ENCODE data around the gene SORCS1. TPM values are rescaled to one million over a fixed set of nuclear protein-coding genes. Genes with fewer than 3 reads are reported as not detected.

Gene SORCS1
- polyA plus RNA-seq, 1 experiment = 0.02 TPM

DNA sequence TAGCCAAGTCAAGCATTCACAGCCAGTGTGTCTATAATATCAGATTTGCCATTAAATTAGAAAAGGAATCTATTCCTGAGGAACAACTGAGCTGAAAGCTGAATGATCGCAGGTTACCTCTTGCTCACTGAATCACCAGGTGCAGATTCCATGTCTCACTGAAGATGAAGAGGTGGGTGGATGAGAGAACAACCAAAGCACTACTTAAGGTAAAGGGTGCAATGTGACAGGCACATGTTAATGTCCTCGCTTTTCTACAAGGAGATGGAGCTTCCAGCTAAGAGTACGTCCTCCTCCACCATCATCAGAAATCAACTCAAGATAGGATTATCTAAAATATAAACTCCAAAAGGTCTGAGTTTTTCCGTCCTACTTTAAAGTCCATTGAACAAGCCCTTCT, 4.6 kb downstream of the SORCS1 start:
- H3K27me3 ChIP-seq (ENCODE audit: control insufficient read depth, insufficient read depth, low read length) = no peaks in the 10 kb centered on the region
- no peak for TF ChIP-seq CTCF (IDR thresholded peaks at IDR 0.05; ENCODE audit: low read depth, low read length)
- ChIA-PET POLR2A (no interaction called here), CTCF (no interaction called here)
- no peak overlapping the region for H3K4me3 ChIP-seq (ENCODE audit: low read depth, low read length)
- H3K27ac ChIP-seq (ENCODE audit: low read depth, low read length) = no peak overlapping the region
- no peak for DNase-seq (ENCODE audit: low read depth, low spot score)
- peaks cover 14% of the 10 kb centered on the region for H3K9me3 ChIP-seq (ENCODE audit: control insufficient read depth, insufficient read depth, low read length)

DNA sequence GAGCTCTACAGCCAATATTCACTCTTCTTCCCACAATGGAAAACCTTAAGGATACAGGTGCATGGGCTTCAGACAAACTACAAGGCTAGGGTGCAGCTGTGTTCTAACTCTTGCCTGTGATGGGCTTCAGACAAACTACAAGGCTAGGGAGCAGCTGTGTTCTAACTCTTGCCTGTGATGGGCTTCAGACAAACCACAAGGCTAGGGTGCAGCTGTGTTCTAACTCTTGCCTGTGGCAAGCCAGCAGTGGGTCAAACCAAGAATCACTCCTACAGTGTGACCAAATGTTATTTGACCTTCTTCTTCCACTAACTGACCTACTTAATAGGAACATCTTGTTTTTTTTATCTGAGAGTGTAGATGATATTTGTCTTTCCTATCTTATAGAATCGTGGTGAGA, 7.4 kb downstream of the SORCS1 start:
- TF ChIP-seq CTCF (IDR thresholded peaks at IDR 0.05; ENCODE audit: low read depth, low read length) = no peak
- Histone ChIP-seq H3K27ac (ENCODE audit: low read depth, low read length) (no peak overlapping the region), H3K27me3 (ENCODE audit: control insufficient read depth, insufficient read depth, low read length) (no peaks in the 10 kb centered on the region), H3K9me3 (ENCODE audit: control insufficient read depth, insufficient read depth, low read length) (peaks cover 8% of the 10 kb centered on the region; the same call in 1 of the 2 replicates), H3K4me3 (ENCODE audit: low read depth, low read length) (no peak overlapping the region)
- POLR2A ChIA-PET = no interaction called here
- CTCF ChIA-PET = no interaction called here
- no peak for DNase-seq (ENCODE audit: low read depth, low spot score)

DNA sequence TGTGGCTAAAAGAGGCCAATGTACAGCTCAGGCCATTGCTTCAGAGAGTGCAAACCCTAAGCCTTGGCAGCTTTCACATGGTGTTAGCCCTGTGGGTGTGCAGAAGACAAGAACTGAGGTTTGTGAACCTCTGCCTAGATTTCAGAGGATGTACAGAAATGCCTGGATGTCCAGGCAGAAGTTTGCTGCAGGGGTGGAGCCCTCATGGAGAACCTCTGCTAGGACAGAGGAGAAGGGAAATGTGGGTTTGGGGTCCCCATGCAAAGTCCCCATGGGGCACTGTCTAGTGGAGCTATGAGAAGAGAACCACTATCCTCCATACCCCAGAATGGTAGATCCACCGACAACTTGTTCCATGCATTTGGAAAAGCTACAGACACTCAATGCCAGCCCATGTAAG, 12.4 kb downstream of the SORCS1 start:
- no peak for TF ChIP-seq CTCF (IDR thresholded peaks at IDR 0.05; ENCODE audit: low read depth, low read length)
- no peak for DNase-seq (ENCODE audit: low read depth, low spot score)
- POLR2A ChIA-PET = no interaction called here
- H3K4me3 ChIP-seq (ENCODE audit: low read depth, low read length) = no peak overlapping the region
- peaks cover 6% of the 10 kb centered on the region; the same call in 1 of the 2 replicates for H3K9me3 ChIP-seq (ENCODE audit: control insufficient read depth, insufficient read depth, low read length)
- H3K27me3 ChIP-seq (ENCODE audit: control insufficient read depth, insufficient read depth, low read length) = no peaks in the 10 kb centered on the region
- CTCF ChIA-PET = no interaction called here
- no peak overlapping the region for H3K27ac ChIP-seq (ENCODE audit: low read depth, low read length)

DNA sequence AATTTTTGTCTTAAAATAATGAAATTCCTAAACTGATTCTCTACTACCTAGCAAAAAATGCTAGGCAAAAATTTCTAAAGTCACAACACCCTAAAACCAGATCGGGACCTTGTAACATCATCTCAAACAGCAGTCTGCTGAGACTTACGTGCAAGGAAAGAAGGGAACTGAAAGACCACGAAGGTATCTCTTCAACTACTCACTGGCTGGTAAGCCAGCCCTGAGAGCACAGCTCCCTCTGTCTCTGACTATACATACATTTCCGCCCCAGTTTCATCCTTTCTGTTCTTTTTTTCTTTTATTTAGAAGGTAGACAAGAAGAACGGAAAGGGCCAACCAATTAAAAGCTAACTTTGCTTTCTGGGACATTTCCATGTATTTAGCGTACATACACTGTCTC, 15.6 kb downstream of the SORCS1 start:
- no peak overlapping the region for H3K4me3 ChIP-seq (ENCODE audit: low read depth, low read length)
- no peaks in the 10 kb centered on the region for H3K27me3 ChIP-seq (ENCODE audit: control insufficient read depth, insufficient read depth, low read length)
- H3K27ac ChIP-seq (ENCODE audit: low read depth, low read length) = no peak overlapping the region
- H3K9me3 ChIP-seq (ENCODE audit: control insufficient read depth, insufficient read depth, low read length) = peaks cover 10% of the 10 kb centered on the region; the same call in 1 of the 2 replicates
- TF ChIP-seq CTCF (IDR thresholded peaks at IDR 0.05; ENCODE audit: low read depth, low read length) = no peak
- ChIA-PET POLR2A (no interaction called here), CTCF (no interaction called here)
- no peak for DNase-seq (ENCODE audit: low read depth, low spot score)

DNA sequence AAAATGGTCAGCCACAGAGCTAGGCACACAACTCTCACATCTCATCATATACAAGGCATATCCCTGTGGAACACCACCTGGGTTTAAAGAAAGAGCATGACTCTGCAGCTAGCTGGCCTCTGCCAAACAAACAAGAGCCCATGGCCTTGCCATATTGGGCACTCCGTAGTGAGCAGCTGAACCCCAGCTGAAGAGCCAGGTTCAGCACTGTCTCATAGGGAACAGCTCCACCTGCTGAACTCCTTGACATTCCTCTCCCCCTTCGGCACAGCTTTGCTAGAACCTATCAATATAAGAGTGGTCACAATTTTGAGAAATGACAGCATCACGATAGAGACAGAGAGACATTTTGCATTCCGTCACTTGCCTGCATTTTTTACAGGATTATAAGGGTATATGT, 20.0 kb downstream of the SORCS1 start:
- CTCF ChIA-PET = no interaction called here
- no peak for TF ChIP-seq CTCF (IDR thresholded peaks at IDR 0.05; ENCODE audit: low read depth, low read length)

More for the DNA sequence above, 20.0 kb downstream of the SORCS1 start:
- H3K4me3 ChIP-seq (ENCODE audit: low read depth, low read length) = no peak overlapping the region
- no peak for DNase-seq (ENCODE audit: low read depth, low spot score)
- H3K27ac ChIP-seq (ENCODE audit: low read depth, low read length) = no peak overlapping the region
- POLR2A ChIA-PET = no interaction called here
- H3K9me3 ChIP-seq (ENCODE audit: control insufficient read depth, insufficient read depth, low read length) = peaks cover 17% of the 10 kb centered on the region
- H3K27me3 ChIP-seq (ENCODE audit: control insufficient read depth, insufficient read depth, low read length) = no peaks in the 10 kb centered on the region

All from AG04450 (cell line).